CD4-positive, alpha-beta T cell treated with Interleukin-4 for 1 hour (primary cell): ENCODE results near the gene RNPEPL1.
"Not testable (repeated sequence)": the region's sequence is repeated elsewhere in the genome, so short reads cannot be mapped to it uniquely, and the experiment has no call there.

ENCODE experiments used
- DNase-seq, 2 donors: peaks; one replicate each; pipeline ENCODE4 v3.0.0-alpha.2; 2020 to 2022

RNPEPL1 gene, protein sequence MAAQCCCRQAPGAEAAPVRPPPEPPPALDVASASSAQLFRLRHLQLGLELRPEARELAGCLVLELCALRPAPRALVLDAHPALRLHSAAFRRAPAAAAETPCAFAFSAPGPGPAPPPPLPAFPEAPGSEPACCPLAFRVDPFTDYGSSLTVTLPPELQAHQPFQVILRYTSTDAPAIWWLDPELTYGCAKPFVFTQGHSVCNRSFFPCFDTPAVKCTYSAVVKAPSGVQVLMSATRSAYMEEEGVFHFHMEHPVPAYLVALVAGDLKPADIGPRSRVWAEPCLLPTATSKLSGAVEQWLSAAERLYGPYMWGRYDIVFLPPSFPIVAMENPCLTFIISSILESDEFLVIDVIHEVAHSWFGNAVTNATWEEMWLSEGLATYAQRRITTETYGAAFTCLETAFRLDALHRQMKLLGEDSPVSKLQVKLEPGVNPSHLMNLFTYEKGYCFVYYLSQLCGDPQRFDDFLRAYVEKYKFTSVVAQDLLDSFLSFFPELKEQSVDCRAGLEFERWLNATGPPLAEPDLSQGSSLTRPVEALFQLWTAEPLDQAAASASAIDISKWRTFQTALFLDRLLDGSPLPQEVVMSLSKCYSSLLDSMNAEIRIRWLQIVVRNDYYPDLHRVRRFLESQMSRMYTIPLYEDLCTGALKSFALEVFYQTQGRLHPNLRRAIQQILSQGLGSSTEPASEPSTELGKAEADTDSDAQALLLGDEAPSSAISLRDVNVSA

DNA sequence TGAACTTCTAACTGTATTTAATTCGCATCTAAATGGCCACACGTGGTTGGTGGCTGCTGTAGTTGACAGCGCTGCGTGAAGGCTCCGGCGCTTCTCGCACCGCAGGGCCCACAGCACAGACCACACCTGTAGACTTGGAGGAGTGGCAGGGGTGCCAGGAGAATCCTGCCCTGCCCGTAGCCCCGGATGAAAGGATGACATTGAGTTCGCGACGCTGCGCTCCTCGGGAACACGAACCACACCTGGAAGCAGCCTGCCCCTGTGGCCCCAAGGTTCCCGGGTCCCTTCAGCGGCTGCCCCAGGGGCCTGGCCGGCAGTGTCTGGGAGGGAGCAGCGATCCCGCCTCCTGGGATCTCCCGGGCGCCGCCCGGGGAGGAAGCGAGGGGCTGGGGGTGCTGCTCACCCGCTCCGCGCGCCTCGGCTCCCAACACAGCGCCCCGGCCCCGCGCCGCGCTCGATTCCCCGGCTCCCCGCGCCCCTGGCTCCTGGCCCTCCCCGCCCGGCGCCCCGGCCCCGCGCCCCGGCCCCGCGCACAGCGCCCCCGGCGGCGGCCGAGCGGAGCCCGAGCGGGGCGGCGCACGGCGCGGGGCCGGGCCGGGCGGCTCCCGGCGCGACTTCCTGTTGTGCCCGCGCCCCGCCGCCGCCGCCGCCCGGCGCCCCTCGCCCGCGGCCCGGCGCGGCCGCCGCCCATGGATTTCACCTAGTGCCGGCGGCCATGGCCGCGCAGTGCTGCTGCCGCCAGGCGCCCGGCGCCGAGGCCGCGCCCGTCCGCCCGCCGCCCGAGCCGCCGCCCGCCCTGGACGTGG is at the start of gene RNPEPL1:
Gene RNPEPL1 (plus strand): TSS at position 613 of the 806 bp plus-strand sequence. CDS start 103 bp downstream, at position 716.
- peak; percentile 54 to 63 for DNase-seq

DNA sequence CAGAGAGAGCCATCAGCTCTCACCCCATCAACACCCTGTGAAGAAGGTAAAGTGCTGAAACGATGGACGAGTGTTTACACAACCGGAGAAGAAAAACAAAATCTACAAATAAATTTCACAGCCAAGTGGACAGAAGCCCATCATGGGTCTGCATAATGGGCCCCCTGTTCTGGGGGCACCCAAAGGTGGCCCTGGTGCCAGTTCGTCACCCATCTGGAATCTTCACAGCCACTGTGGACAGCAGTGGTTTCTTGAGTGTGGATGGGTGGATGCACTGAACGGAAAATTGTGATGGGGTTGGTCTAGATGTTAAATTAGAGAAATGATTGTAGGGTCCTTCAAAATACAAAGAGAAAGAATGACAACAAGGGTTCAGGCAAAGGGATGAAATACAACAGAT is 49.3 kb upstream of the RNPEPL1 start:
- no peak for DNase-seq

DNA sequence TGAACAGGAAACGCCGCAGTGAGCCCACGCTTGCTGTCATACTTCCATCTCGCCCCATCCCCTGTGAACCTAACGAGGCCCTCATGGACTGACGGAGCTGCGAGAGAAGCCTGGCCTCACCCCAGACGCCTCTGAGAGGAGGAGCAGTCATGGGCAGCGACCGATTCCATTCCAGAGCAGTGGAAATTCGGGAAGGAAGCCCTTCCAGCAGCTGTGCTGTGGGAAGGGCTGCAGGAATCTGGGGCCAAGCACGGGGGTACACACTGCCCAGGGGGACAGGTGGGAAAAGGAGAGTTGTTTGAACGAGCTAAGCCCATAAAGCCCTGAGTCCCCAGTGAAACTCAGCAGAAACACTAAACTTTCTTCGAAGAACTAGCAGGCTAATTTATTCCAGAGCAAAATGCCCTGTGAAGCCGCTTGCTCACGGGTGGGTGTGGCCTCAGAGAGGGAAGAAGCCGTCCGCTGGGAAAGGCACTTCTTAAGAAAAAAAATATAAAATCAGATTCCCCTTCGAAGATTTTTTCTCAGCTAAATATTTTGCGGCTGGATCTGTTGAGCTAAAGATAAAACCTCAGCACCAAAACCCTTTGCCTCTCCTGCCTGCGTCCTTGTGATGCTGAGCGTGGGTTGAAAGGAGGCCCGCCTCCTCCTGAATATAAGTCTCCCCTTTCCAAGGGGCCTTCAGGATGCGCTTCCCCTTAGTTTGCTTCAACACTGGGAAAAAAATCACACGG is 48.7 kb upstream of the RNPEPL1 start:
- no peak for DNase-seq

DNA sequence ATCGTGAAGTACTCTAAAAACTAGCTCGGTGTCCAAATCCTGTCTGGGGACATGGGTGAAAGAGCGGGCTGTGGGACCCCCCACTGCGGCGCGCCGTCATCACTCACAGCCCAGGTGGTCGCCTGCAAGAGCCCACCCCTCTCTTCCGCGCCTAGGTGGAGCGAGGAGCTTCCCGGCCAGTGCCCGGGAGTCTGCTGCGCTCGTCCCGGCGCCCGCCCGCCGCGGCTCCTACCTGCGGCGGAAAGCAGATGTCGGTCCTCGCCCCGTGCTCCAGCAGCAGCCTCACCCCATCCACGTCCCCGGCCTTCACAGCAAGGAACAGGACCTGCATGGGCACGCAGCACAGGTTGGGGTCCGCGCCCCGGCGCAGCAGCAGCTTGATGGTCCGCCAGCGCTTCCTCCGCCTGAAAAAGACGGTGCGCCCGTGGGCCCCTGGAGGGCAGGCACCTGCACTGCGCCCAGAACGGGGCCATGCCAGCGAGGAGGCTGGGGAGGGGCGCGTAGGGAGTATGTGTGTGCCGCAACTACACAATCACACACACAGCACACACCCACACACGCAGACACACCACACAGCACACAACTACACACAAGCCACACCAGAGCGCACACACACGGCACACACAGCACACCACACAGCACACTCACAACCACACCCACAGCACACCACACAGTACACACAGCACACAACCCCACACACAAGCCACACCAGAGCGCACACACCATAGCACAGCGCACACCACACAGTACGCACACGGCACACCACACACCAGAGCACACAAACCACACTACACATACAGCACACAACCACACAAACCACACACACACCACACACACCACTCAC is 47.9 kb upstream of the RNPEPL1 start:
- no peak for DNase-seq

DNA sequence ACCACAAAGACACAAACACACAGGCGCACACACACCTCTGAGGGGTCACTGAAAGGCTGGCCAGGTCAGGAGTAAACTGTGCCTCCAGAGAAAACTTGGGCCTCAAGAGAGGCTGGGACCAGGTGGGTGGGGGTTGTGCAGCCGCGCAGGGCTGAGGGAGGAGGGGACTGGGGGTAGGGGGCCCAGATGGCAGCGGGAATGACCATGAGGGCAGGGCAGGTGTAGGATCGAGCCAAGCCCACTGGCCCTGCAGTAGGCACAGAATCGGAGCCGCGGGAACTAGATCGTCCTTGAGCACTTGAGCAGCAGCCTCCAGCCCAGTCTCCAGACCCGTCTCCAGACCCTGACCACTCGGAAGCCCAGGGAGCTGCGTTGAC is 47.3 kb upstream of the RNPEPL1 start:
- DNase-seq, result no peak

DNA sequence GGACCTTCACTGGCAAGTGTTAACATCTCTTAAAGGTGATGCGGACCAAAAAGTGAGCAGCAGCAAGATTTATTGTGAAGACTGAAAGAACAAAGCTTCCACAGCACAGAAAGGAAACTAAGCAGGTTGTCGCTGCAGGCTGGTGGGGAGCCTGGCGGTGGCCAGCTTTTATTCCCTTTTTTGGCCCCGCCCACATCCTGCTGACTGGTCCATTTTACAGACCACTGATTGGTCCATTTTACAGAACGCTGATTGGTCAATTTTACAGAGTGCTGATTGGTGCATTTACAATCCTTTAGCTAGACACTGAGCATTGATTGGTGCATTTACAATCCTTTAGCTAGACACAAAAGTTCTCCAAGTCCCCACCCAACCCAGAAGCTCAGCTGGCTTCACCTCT is 46.4 kb upstream of the RNPEPL1 start:
- DNase-seq, result not testable (repeated sequence)

DNA sequence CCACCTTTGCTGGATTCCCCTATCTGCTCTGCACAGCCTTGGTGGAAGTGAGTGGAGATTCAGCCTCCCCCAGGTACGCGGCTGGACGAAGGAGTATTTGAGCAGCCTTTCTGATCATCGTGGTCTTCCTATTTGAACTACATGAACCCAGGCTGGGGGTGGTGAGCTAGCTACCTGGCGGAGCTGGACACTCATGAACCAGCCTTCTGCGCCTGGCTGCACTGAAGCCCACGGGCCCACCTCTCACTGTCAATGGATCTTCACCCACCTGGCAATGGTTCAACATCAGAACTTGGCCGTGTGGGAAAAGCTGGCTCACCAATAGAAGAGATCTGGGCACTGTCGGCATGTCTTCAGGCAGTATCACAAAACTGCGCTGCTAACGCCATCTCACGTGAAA is 45.9 kb upstream of the RNPEPL1 start:
- DNase-seq, result no peak

DNA sequence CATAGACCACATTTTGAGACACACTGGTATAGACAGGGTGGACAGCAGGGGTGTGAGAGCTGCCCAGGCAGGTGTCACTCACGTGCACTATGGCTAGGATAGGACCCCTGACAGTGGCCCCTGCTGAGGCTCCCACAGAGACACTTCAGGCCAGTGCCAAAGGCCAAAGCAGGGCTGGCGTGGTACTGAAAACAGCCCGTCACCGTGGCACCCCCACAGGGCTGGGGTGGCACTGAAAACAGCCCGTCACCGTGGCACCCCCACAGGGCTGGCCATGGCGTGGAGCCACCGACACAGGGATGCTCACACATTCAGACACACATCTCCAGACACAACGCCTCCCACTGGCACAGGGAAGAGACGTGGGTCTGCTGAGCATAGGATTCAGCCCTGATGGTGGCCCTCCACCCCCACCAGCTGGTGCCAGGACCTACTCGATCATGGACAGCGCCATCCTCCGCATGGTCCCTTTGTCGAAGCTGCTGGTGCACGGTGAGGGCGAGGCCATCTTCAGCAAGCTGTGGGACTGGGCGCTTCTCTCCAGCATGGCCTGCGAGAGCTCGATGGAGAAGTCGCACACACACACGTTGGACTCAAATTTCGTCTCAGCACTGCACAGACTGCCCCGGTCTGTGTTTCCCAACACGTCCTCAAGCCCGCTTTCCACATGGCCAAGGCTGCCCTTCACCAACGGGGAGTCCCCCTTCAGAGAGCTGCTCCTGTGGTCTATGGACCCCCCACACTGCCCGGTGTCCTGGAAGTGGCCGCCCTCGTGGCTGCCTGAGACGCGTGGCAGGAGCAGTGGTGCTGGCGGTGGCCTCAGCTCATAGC is 44.6 kb upstream of the RNPEPL1 start:
- no peak for DNase-seq

DNA sequence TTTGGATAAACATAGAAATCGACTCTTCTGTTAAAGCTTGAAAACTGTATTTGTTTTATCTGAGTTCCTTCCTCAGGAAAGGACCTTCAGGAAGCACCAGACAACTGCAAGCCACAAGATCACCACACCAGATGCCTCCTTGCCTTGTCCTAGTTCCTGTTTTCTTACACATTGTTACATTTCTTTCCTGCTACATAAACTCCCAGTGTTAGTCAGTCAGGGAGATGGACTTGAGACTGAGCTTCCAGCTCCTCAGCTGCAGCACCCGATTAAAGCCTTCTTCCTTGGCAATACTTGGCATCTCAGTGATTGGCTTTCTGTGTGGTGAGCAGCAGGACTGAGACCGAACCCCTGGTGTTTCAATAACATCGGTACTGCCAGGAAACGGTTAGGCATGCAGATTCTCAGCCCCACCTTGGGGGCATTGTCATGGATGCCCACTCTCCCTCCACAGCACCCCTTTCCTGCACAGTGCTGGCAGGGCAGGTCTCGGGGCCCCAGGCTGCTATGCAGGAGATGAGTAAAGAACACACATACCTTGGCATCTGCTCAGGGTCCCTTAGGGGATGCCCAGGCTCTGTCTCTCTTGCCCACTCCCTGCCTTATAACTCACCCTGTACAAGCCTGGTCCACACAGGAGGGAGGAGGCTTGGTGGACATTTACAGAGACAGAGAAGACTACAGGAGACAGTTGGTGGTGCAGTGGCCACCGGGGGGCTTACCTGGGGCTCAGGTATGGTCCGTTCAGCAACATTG is 43.1 kb upstream of the RNPEPL1 start:
- no peak for DNase-seq

DNA sequence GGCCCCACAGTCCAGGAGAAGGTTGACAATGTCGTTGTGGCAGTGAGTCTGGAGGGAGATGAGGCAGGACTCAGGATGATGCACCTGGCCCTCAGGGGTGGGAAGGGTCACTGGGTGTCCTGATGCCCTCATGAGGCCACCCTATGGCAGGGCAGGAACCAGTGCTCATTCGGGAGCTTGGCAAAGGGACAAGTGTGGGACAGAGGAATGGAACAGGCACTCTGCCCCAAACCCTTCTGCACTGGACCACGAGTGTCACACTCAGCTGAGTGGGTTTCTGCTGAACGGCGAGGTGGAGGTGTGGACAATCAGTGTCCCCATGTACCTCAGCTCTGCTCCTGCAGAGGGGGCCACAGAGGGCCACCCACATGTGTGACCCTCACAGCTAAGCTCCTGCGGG is 42.5 kb upstream of the RNPEPL1 start:
- no peak for DNase-seq

DNA sequence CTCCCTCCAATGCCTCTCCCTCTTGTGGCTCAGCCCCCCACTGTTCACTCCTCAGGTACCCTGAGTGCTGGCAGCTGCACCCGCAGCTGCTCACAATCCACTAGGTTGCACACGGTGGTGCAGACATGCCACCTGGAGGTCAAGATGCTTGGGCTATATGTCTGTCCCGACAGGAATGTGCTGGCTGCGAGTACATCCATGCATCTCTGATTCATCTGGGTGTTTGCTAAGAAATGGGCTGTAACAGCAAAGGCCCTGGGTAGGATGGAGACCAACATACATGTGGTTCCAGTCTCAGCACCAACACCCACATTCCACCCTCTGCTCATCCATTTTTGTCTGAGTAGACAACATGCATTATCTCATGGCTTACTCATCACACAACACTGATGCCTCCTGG is 41.8 kb upstream of the RNPEPL1 start:
- DNase-seq, result no peak

DNA sequence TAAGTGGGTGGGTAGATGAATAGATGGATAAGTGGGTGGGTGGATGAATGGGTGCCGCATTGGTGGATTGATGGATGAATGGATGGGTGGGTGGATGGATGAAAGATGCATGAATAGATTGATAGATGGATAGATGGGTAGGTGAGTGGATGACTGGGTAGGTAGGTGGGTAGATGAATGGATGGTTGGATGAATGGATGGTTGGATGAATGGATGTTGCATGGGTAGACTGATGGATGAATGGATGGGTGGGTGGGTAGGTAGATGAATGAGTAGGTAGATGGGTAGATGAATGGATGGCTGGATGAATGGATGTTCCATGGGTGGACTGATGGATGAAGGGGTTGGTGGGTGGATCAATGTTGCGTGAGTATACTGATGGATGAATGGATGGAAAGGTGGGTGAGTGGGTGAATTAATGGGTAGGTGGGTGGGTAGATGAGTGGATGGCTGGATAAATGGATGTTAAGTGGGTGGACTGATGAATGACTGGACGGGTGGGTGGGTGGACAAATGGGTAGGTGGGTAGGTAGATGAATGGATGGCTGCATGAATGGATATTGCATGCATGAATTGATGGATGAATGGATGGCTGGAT is 41.0 kb upstream of the RNPEPL1 start:
- no peak for DNase-seq

DNA sequence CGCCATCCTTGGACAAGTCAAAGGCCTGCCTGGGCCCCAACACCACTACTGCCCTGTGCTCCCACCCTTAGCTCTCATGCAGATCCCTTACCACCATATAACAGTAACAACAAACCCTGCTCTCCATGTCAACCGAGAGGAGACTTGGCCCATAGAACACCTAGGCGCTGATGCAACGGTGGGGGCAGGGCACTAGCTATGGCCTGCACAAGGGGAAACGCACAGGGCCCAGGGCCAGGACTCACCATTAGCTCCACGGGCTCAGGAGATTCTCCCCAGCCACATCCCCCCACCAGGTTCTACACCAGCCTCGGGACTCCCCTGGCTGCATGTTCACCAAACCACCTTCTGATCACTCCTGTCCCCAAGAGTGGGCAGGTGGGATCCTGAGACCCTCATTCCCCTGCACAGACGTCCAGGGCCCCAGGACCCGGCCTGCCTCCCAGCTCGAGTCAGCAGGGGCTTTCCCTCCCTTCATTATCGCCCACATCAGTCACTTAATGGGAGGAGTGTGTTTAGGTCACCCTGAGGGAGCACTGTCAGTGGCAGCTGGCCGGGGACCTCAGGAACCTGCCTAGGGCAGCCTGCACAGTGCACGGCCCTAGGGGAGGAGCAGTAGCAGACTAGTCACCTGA is 39.8 kb upstream of the RNPEPL1 start:
- DNase-seq, result no peak

DNA sequence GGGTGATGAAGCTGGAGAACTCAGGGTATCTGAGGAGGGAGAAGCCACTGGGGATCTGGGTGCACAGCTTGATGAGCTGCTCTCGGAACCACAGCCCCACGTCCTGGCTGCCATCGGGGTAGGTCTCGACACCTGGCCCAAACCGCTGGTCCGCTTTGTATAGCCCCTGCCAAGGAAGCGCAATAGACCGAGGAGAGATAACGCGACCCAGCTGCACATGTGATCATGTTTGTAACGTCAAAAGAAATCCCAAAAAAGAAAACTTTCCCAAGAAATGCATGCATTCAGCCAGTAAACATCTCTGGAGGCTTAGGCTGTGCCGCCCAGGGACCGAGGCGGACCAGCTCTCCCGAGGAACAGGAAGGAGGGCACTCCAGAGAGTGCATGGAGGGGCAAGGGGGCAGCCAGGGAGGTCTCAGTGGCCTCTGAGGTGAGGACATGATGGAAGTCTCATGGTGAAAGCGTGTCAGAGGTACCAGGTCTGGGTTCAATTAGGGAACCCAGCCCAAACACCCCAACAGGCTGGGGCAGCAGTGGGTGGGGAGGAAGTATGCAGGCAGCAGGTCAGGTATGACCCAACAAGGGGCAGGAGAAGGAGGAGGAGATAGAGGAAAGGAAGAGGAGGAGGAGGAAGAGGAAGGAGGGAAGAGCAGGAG is 38.8 kb upstream of the RNPEPL1 start:
- DNase-seq, result no peak

DNA sequence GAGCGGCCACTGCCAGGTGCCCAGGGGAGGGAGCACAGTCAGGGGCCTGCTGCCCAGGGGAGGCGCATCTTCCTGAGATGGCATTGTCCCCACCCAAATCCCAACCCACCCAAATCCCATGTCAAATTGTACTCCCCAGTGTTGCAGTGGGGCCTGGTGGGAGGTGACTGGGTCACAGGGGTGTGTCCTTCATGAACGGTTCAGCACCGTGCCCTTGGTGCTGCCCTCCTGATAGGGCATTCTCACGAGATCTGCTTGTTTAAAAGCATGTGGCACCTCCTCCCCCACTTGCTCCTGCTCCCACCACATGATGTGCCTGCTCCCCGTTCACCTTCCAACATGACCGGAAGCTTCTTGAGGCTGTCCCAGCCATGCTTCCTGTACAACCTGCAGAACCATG is 38.1 kb upstream of the RNPEPL1 start:
- DNase-seq, result no peak

DNA sequence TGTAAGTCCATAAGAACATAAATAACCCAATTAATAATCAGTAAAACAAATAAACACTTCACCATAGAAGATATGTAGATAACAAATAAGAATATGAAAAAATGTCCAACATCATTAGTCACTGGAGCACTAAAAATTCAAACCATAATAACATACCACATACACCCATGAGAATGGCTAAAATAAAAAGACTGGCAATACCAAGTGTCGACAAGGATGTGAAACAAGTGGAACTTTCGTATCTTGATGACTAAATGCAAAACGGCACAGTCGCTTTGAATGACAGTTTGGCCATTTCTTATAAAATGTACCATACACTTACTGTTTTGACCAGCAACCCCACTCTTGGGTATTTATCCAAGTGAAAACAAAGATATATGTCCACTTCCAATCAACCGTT is 37.2 kb upstream of the RNPEPL1 start:
- no peak for DNase-seq

DNA sequence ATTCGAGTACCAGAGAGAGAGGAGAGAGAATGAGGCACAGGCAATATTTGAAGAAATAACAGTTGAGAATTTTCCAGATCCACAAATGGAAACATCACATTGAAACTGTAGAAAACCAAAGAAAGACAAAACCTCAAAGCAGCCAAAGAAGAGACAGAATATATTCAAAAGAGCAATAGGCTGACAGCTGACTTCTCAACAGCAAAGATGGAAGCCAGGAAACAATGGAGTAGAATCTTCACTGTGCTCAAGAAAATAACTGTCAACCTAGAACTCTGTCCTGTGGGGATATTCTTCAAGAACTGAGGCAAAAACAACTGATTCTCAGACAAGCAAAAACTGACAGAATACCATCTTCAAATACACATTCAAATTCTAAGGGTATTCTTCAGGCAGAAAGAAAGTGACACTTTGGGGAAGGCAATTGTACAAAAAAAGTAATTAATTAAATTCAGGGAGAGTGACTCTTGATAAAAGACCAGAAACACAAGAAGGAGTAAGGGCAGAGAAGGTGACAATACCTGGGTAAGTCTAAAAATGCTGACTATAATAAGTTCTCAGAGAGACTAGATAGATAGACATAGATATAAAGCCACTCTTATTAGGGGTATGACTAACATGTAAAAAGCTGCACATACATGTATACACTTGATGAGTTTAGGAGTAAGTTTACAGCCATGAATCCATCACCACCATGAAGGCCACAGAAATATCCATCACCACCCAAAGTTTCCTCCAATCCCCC is 36.1 kb upstream of the RNPEPL1 start:
- DNase-seq, result no peak
